Duodenal mucosa (tissue), 2 donors: ENCODE results near the gene MEGF9.
"Not testable (repeated sequence)": the region's sequence is repeated elsewhere in the genome, so short reads cannot be mapped to it uniquely, and the experiment has no call there.

ENCODE experiments used
- H3K27ac ChIP-seq: one replicate; pipeline ENCODE4 v1.7.0; 2013; ENCODE audit warnings: low read depth, low read length
- H3K27me3 ChIP-seq, 2 donors: one replicate each; pipeline ENCODE4 v1.7.0; 2013; ENCODE audit warnings: low read length in 2 of 2, control low read depth in 1 of 2; ENCODE audit not compliant: insufficient read depth in 2 of 2, control insufficient read depth in 1 of 2
- H3K36me3 ChIP-seq, 2 donors: one replicate each; pipeline ENCODE4 v1.7.0; 2013; ENCODE audit warnings: low read length in 2 of 2, control low read depth in 1 of 2; ENCODE audit not compliant: insufficient read depth in 2 of 2, control insufficient read depth in 1 of 2
- H3K4me1 ChIP-seq, 2 donors: one replicate each; pipeline ENCODE4 v1.7.0; 2013; ENCODE audit warnings: low read length in 2 of 2, control low read depth in 1 of 2; ENCODE audit not compliant: insufficient read depth in 2 of 2, control insufficient read depth in 1 of 2
- H3K4me3 ChIP-seq, 2 donors: one replicate each; pipeline ENCODE4 v1.7.0; 2013; ENCODE audit warnings: low read length in 2 of 2, low read depth in 1 of 2
- H3K9ac ChIP-seq, 2 donors: one replicate each; pipeline ENCODE4 v1.7.0; 2013; ENCODE audit warnings: low read length in 2 of 2, low read depth in 1 of 2
- H3K9me3 ChIP-seq, 2 donors: one replicate each; pipeline ENCODE4 v1.7.0; 2013; ENCODE audit warnings: low read length in 2 of 2, control low read depth in 1 of 2; ENCODE audit not compliant: control insufficient read depth in 1 of 2

The MEGF9 gene

DNA sequence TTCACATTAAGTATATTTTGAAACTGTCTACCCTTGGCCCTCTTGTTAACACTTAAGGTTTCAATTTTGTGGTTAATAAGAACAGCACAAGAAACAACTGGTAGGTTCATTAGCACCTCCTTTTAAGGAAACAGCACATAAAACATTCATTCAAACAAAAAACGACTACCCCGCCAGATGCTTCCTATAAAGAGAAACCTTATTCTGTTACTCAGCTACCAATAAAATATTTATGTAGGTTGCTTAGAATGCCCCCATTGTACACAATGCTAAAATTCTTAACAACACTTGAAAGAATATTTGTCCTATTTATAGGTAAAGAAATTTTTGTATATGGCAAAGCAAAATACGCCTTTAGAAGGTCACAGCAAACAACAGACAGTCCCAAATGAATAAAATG, 157.5 kb downstream of the MEGF9 start:
- no peak overlapping the region for H3K9ac ChIP-seq
- H3K4me1 ChIP-seq: no peaks in the 10 kb centered on the region
- no peak overlapping the region for H3K4me3 ChIP-seq
- no peaks in the 10 kb centered on the region for H3K27me3 ChIP-seq
- no peak overlapping the region for H3K27ac ChIP-seq
- no peaks in the 10 kb centered on the region for H3K9me3 ChIP-seq
- H3K36me3 ChIP-seq: peaks cover 0 to 17% of the 10 kb centered on the region in 2 donors

DNA sequence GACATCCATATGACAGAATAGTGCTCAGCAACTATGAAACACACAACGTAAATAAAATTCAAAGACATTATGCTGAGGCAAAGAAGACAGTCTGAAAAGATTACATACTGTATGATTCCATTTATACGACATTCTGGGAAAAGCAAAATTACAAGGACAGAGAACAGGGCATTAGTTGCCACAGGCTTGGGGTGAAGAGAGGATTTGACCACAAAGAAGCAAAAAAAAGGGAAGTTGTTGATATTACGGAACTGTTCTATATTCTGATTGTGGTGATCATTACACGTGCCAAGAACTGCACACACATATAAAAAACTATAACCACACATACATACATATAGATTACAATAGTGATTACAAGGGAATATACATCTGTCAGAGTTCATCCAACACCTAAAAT, 158.4 kb downstream of the MEGF9 start:
- no peak overlapping the region for H3K9ac ChIP-seq
- no peak overlapping the region for H3K27ac ChIP-seq
- H3K27me3 ChIP-seq: no peaks in the 10 kb centered on the region
- no peaks in the 10 kb centered on the region for H3K4me1 ChIP-seq
- no peak overlapping the region for H3K4me3 ChIP-seq
- H3K9me3 ChIP-seq: no peaks in the 10 kb centered on the region
- peaks cover 0 to 16% of the 10 kb centered on the region in 2 donors for H3K36me3 ChIP-seq

- H3K36me3 ChIP-seq: peaks cover 0 to 35% of the 10 kb centered on the region in 2 donors
- H3K4me3 ChIP-seq, H3K27ac ChIP-seq, H3K9ac ChIP-seq, H3K9me3 ChIP-seq, H3K27me3 ChIP-seq, H3K4me1 ChIP-seq: not testable (repeated sequence)
Measured at GRCh38 chr9:120552210-120552704, 162.0 kb downstream of the MEGF9 start.
